Right ventricle myocardium superior (tissue), 1 donor: ENCODE data around the gene BSDC1. TPM values are rescaled to one million over a fixed set of nuclear protein-coding genes. Genes with fewer than 3 reads are reported as not detected.
"Not testable (repeated sequence)": the region's sequence is repeated elsewhere in the genome, so short reads cannot be mapped to it uniquely, and the experiment has no call there.

Source experiments
- ATAC-seq: fragments of 200-7000 bp; cut with Tn5 transposase; one replicate; pipeline ENCODE4 v1.9.1; 2020; ENCODE audit warnings: mild to moderate bottlenecking; ENCODE audit not compliant: poor library complexity
- DNase-seq: peaks from one replicate; pipeline ENCODE4 v3.0.0-alpha.2; 2020
- intact Hi-C: fragments of 100-400 bp; cut with DNase I; formaldehyde crosslinking; loops from one replicate; pipeline ENCODE4 v1.11.2; 2022
- total RNA-seq: library from RNA; stranded (reverse); fragmentation: NEBNext Ultra II Directional; extraction: Animal tissue kit (Norgen Biotek cat#: 25700); gene quantifications from one replicate; pipeline ENCODE4 v1.2.1, GENCODE V29; 2021
- donor health status: DM: no; HTN: yes; CAD: no; lungs with severe emphysema.

Gene BSDC1
- total RNA-seq, 1 donor from 2014 or later: 43.7 TPM

GRCh38 chr1:32398401-32398800, 4.2 kb upstream of the BSDC1 start:
- ATAC-seq: no peak
- DNase-seq: no peak
- intact Hi-C loops: no loop called here

- intact Hi-C loops, ATAC-seq, DNase-seq: not testable (repeated sequence)
Observed at GRCh38 chr1:32396524-32396923, 2.3 kb upstream of the BSDC1 start.

- intact Hi-C loops: loop anchor here (5.0 kb wide), 1 partner anchor 43 kb away; no protein-coding TSS in a partner anchor
- no peak for DNase-seq
- peak; percentile 10 for ATAC-seq
Observed at GRCh38 chr1:32394890-32395432, 720 bp upstream of the BSDC1 start.

GRCh38 chr1:32393832-32394140, 455 bp downstream of the BSDC1 start:
- ATAC-seq (peak; percentile 27), DNase-seq (no peak)
- intact Hi-C loops: loop anchor here (5.0 kb wide), 1 partner anchor 41 kb away; no protein-coding TSS in a partner anchor

- no peak for DNase-seq
- ATAC-seq: no peak
- intact Hi-C loops: loop anchor here (5.0 kb wide), 1 partner anchor 41 kb away; no protein-coding TSS in a partner anchor
Observed at GRCh38 chr1:32393136-32393535, 1.1 kb downstream of the BSDC1 start.

- intact Hi-C loops: loop anchor here (5.0 kb wide), 1 partner anchor 40 kb away; no protein-coding TSS in a partner anchor
- ATAC-seq (no peak), DNase-seq (no peak)
Observed at GRCh38 chr1:32392325-32392724, 1.9 kb downstream of the BSDC1 start.

- DNase-seq: no peak
- no peak for ATAC-seq
- intact Hi-C loops: loop anchor here (5.0 kb wide), 1 partner anchor 39 kb away; no protein-coding TSS in a partner anchor
Observed at GRCh38 chr1:32390904-32391870, 3.1 kb downstream of the BSDC1 start.

GRCh38 chr1:32388641-32389040, 5.6 kb downstream of the BSDC1 start:
- no peak for DNase-seq
- intact Hi-C loops: no loop called here
- no peak for ATAC-seq

- DNase-seq: no peak
- intact Hi-C loops: no loop called here
- ATAC-seq: no peak
Observed at GRCh38 chr1:32386676-32387392, 7.4 kb downstream of the BSDC1 start.

- DNase-seq (no peak), ATAC-seq (no peak)
- intact Hi-C loops: no loop called here
Observed at GRCh38 chr1:32380057-32380456, 14.2 kb downstream of the BSDC1 start.

- ATAC-seq: no peak
- intact Hi-C loops: no loop called here
- no peak for DNase-seq
Observed at GRCh38 chr1:32377541-32378220, 16.6 kb downstream of the BSDC1 start.

- ATAC-seq: no peak
- intact Hi-C loops: no loop called here
Observed at GRCh38 chr1:32376199-32376598, 18.0 kb downstream of the BSDC1 start.

GRCh38 chr1:32373996-32374592, 20.1 kb downstream of the BSDC1 start:
- ATAC-seq: no peak
- intact Hi-C loops: no loop called here
- DNase-seq: no peak

More at GRCh38 chr1:32376199-32376598, 18.0 kb downstream of the BSDC1 start:
- DNase-seq: no peak

- intact Hi-C loops: no loop called here
- ATAC-seq: no peak
- peak; percentile 21 for DNase-seq
Observed at GRCh38 chr1:32372149-32372756, 22.0 kb downstream of the BSDC1 start.

GRCh38 chr1:32367912-32368635, 26.2 kb downstream of the BSDC1 start:
- DNase-seq (peak; percentile 6), ATAC-seq (no peak)
- intact Hi-C loops: no loop called here

GRCh38 chr1:32365445-32365844, 28.8 kb downstream of the BSDC1 start:
- ATAC-seq (no peak), DNase-seq (peak; percentile 11)
- intact Hi-C loops: no loop called here

- ATAC-seq: no peak
- intact Hi-C loops: no loop called here
- no peak for DNase-seq
Observed at GRCh38 chr1:32364836-32365235, 29.4 kb downstream of the BSDC1 start.
